NCI-H187 (cell line): Measurements from ENCODE around the gene ZNF524.
A peak's percentile ranks its signal among the peaks of the same experiment; 100 is the strongest.

Experiments used
- DNase-seq, 2 experiments: peaks; one replicate each; lab custom pipeline; 2025; lab: John Stamatoyannopoulos, UW

ZNF524 gene

GRCh38 chr19:55642153-55643002, 42.3 kb downstream of the ZNF524 start:
- DNase-seq: no peak

GRCh38 chr19:55643003-55643886, 43.2 kb downstream of the ZNF524 start, which contains the start of gene ZNF581:
Gene ZNF581 (plus strand): TSS chr19:55643649. CDS start chr19:55644572, 923 bp downstream.
- DNase-seq: peak; percentile 20 to 51

DNA sequence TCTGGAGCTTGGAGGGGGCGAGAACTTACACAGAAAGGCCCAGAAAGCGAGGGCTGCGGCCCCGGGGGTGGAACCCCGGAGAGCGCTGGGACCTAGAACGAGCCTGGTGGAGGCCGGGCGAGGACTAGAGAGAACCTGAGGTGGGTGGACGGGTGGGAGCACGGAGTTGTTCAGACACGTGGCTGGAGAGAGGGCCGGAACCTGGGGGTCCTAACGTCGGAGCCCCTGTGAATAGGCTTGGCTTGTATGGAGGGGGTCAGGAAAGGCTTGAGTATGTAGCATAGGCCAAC, 43.7 kb downstream of the ZNF524 start:
- DNase-seq: no peak

GRCh38 chr19:55644191-55644833, 44.2 kb downstream of the ZNF524 start:
- DNase-seq: no peak

GRCh38 chr19:55644842-55645511, 44.9 kb downstream of the ZNF524 start:
- no peak for DNase-seq

- DNase-seq: no peak
Observed at GRCh38 chr19:55645512-55645881, 45.4 kb downstream of the ZNF524 start.

DNA sequence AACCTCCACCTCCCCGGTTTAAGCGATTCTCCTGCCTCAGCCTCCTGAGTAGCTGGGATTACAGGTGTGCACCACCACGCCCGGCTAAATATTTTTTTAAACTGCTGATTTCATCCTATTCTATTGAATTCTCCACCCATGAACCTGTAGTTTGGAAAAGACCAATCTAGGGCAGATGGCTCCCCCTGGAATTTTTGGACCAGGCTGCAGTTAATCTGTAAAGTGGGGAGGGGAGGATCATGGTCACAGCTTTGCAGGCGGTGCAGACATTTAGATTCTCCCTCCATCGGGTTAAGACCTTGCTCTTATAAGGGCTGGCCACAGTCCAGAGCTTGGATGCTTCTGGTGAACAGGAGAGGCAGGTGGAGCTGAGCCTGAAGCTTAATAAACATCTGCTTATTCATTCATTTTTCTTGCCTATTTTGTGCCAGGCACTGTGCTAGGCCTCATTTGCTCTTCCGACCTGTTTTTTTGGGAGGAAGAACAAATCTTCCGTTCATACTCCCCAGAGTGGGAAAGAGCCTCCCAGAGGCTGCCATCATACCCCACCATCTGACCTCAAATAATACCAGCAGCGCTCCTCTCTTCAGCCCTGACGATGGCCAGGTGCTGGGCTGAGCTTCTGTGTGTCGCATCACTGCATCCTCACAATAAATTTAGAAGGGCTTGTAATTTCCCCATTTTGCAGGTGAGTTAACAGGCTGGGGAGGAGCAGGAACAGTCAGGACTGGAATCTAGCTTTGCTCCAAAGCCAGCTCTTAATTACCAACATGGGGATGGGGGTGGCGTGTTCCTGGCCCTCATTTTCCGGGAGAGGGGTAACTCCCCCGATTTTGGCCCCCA, 47.0 kb downstream of the ZNF524 start:
- no peak for DNase-seq

DNA sequence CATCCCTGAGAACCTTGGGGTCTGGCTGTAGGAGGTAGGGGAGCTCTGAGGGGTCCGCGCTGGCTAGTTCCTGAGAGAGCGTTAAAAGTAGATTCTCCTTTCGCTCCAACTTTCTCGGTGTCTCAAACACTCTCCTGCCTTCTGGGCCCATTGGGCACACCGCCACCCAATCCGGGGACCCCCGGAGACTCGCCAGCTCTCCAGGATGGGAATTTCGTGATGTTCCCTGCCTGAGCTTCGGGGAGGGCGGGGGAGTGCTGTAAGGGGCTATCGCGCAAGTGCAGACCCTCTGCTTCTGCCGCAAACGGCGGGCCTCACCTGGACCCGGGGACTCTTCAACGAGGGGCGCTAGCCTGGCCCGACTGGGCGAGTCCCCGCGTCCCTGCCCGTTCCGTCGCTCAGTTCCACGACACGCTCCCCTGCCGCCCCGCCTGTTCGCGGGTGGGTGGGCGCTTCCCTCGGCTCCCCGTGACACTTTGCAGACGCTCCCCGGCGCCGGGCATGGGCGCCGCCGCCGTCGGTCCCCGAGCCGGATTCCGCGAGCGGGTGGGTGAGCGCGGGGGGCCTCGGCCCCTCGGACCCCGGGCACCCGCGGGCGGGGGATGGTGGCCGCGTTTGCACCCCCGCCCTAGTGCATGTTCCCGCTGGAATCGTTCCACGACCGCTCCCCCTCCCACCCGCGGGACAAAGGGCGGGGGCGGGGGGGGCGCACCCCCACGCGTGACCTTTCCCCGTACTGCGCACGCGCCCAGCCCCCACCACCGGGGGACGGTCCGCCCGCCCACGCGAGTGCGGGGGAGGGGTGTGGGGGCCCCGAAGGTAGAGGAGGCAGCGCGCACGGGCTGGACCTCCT, 47.9 kb downstream of the ZNF524 start, which contains the start of gene CCDC106:
CCDC106 (plus strand) TSS at position 481 of the 853 bp plus-strand sequence. CDS start 835 bp downstream, outside the sequence.
- peak; percentile 42 to 55 for DNase-seq

DNA sequence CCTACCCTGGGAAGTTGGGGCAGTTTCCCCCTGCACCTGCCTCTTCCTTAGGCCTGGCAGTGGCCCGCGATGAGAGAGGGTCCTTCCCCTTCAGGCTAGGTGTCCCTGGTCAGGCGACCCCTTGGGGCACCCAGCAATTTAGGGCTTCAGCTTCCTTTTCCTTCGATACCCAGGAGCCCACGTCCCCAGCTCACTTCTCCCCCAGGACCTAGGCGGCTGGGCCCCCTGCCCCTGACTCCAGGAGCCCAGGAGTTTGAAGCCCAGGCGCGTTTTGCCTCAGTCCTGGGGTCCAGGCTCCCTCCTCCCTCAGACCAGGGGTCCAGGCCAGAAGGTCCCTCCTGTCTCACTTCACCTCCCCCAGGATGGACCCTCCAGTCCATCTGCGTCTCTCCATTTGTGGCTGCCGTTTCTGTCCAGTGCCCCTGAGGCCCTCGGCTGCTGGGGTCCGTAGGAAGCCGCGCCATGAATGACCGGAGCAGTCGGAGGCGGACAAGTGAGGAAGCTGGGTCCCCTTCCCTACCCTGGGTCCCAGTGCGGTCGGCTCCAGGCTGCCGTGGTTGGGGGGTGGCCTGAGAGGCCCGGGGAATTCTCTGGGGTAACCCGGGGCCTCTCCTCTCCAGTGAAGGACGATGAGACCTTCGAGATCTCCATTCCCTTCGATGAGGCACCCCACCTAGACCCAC, 48.6 kb downstream of the ZNF524 start:
- no peak for DNase-seq

DNA sequence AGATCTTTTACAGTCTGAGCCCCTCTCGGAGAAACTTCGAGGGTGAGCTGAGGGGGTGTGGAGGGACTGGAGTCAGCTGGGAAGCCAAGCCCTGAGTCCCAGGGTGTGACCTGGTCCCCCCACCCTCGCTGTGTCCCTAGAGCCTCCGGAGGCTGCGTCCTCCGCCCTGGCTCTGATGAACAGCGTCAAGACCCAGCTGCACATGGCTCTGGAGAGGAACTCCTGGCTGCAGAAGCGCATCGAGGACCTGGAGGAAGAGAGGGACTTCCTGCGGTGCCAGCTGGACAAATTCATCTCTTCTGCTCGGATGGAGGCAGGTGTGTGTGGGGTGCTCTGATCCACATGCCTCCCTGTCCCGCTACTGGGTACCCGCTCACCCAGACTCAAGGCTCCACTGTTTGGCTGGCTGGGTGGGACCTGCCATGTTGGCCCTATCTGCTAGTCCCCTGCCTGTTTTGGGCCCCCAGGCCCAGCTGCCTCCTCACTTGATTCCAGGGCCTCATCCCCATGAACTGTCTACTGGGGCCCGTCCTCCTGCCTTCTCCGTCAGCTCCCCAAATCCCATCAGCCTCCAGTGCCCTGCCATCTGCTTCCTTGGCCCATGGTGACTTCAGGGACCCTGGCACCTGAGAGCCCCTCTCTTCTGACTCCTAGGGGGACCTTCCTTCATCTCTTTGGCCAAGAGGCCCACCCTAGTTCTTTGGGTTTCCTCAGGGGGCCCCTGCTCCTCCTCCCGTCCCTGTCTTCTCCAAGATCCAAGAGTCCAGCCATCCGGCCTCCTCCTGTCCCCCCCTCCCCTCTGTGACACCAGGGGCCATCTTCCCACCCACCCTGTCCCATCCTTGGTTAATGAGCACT, 49.4 kb downstream of the ZNF524 start:
- DNase-seq: no peak

- no peak for DNase-seq
Observed at GRCh38 chr19:55650126-55650557, 50.1 kb downstream of the ZNF524 start.

DNA sequence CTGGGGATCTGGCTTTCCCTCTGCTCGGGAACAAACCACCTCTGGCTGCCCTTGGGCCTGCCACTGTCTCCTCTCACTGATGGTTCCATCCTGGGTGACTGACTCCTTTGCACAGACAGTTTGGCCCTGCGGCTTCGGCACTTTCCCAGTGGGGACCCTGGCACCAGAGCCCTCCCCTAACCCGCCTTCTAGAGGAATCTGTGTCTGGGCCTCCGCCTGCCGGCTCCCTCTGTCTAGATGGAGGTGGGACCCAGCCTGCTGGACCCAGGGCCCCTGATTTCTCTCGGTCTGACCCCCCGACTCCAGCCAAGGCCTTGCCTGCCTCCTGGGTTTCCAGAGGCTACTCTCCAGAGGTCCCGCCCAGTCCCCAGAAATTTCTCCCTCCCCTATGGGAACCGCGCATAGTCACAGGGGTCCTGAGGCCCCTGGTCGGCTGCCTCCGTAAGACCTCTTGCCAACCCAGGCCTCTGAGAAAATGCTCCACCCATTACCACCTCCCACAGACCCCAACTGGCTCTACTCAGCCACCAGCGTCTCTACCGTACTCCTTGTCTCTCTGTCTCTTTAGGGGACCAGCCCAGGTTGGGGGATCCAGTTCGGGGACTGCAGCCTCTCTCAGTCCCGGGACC, 50.6 kb downstream of the ZNF524 start:
- DNase-seq: no peak

DNA sequence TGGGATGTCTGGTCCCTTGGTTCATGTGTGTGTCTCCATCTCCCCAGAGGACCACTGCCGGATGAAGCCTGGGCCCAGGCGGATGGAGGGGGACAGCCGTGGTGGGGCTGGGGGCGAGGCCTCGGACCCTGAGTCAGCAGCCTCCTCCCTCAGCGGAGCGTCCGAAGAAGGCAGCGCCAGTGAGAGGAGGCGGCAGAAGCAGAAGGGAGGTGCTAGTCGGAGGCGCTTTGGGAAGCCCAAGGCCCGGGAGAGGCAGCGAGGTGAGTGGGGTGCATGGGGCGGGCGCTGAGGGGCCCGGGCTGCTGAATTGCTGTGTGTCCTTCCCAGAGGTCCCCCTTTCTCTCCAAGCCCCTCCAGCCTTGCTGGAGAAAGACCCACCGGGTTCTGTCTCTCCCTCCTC, 51.1 kb downstream of the ZNF524 start:
- no peak for DNase-seq

DNA sequence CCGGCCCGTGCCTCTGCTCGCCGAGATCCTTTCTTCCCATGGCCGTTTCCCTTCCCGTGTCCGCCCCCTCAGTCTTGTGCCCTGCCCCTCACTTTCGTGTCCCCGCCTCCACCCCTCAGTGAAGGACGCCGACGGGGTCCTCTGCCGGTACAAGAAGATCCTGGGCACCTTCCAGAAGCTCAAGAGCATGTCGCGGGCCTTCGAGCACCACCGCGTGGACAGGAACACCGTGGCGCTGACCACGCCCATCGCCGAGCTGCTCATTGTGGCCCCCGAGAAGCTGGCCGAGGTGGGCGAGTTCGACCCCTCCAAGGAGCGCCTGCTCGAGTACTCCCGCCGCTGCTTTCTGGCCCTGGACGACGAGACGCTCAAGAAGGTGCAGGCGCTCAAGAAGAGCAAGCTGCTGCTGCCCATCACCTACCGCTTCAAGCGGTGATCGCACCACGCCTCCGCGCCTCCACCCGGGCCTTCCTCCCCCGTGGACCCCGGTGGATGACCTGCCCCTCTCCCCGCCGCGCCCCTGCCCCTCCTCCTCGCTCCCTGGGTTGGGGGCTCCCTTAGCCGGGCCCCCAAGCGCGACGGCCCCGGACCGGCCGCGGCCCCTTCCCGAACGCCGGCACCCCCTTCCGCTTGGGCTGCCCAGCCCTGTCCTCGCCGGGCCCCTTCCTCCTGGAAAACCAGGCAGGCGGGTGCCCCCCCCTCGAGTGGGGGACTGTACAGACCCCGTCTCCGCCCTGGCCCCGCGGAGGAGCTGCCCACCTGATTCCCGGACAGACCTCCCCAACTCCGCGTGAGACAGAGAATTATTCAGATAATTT, 52.4 kb downstream of the ZNF524 start:
- DNase-seq: no peak
